Measurements from ENCODE around the gene RIPOR3.

RIPOR3 gene

DNA sequence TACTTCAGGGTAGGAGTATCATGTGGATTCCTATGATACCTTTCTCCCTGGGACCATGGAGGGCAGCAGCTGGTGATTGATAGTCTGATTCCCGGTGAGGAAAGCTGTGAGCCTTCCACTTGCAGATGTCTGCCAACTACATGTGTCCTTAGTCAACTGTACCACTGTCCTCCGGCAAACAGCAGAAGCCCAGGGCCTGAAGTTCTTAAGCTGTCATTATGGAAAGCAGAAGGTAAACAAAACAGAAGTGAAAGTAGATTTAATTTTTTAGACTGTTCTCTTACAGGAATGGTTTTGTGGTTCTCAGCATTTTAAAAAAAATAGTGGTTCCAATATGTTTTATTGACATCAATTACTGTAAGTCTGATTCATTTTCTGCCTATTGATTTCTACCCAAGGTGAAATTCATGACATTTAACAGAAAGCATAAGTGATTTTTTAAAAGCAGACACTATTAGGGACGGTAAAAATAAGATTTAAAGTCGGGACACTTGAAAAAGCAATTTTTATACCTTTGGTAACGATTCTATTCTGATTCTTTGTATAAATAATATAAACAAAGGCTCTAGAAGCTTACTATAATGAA is 144.5 kb downstream of the RIPOR3 start:
- Histone ChIP-seq H2AFZ (ENCODE audit: low read depth, low read length, severe bottlenecking) (no peak overlapping the region), H3K27ac (ENCODE audit: low read depth, low read length) (no peak overlapping the region), H3K9me3 (ENCODE audit: insufficient read depth, low read length) (no peaks in the 10 kb centered on the region), H3K36me3 (ENCODE audit: low read length) (no peaks in the 10 kb centered on the region), H3K9me2 (replicated peaks; ENCODE audit: insufficient read depth, low read length) (no peaks in the 10 kb centered on the region), H3K27me3 (ENCODE audit: low read length) (no peaks in the 10 kb centered on the region), H3K9ac (ENCODE audit: low read length) (no peak overlapping the region), H3F3A (ENCODE audit: insufficient read depth) (no peaks in the 10 kb centered on the region), H4K20me1 (ENCODE audit: low read depth, low read length) (peaks cover 13% of the 10 kb centered on the region; the same call in 1 of the 2 replicates), H3K79me2 (ENCODE audit: insufficient read depth, low read length) (peaks cover 6% of the 10 kb centered on the region; the same call in 1 of the 2 replicates), H3K4me2 (ENCODE audit: low read depth, low read length, poor library complexity, severe bottlenecking) (peak overlapping the region; percentile 20), H3K4me3 (ENCODE audit: insufficient read depth, low read length, poor library complexity, severe bottlenecking) (no peak overlapping the region)
- TF ChIP-seq, protein P1, sequence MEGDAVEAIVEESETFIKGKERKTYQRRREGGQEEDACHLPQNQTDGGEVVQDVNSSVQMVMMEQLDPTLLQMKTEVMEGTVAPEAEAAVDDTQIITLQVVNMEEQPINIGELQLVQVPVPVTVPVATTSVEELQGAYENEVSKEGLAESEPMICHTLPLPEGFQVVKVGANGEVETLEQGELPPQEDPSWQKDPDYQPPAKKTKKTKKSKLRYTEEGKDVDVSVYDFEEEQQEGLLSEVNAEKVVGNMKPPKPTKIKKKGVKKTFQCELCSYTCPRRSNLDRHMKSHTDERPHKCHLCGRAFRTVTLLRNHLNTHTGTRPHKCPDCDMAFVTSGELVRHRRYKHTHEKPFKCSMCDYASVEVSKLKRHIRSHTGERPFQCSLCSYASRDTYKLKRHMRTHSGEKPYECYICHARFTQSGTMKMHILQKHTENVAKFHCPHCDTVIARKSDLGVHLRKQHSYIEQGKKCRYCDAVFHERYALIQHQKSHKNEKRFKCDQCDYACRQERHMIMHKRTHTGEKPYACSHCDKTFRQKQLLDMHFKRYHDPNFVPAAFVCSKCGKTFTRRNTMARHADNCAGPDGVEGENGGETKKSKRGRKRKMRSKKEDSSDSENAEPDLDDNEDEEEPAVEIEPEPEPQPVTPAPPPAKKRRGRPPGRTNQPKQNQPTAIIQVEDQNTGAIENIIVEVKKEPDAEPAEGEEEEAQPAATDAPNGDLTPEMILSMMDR (IDR thresholded peaks at IDR 0.05; ENCODE audit: insufficient read depth, low read length, poor library complexity, severe bottlenecking) = no peak
- TF ChIP-seq EZH2phosphoT487 (conservative IDR thresholded peaks at IDR 0.05; ENCODE audit: low read length) = no peak

DNA sequence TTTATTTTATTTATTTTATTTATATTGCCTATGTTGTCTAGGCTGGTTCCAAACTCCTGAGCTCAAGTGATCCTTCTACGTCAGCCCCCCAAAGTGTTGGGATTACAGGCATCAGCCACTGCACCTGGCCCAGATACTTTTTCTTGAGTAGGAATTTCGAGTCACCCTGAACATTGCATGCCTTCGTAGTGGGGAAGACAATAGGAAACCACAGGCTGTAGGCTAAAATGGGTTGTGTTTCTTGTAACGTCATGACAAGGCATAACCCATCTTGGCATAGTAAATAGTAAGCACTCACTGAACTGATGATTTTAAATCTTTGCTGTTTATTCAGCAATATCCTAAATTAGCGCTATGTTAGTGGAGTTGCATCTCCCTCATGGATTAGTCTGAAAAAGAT is 146.2 kb downstream of the RIPOR3 start:
- no peaks in the 10 kb centered on the region for H3K36me3 ChIP-seq (ENCODE audit: low read length)
- no peak overlapping the region for H2AFZ ChIP-seq (ENCODE audit: low read depth, low read length, severe bottlenecking)
- no peaks in the 10 kb centered on the region for H3K9me2 ChIP-seq (replicated peaks; ENCODE audit: insufficient read depth, low read length)
- H3K9ac ChIP-seq (ENCODE audit: low read length) = no peak overlapping the region
- no peaks in the 10 kb centered on the region for H3F3A ChIP-seq (ENCODE audit: insufficient read depth)
- no peak overlapping the region for H3K27ac ChIP-seq (ENCODE audit: low read depth, low read length)
- H3K4me2 ChIP-seq (ENCODE audit: low read depth, low read length, poor library complexity, severe bottlenecking) = no peak overlapping the region
- peaks cover 15% of the 10 kb centered on the region; the same call in 1 of the 2 replicates for H4K20me1 ChIP-seq (ENCODE audit: low read depth, low read length)
- H3K27me3 ChIP-seq (ENCODE audit: low read length) = no peaks in the 10 kb centered on the region
- H3K9me3 ChIP-seq (ENCODE audit: insufficient read depth, low read length) = no peaks in the 10 kb centered on the region
- TF ChIP-seq EZH2phosphoT487 (conservative IDR thresholded peaks at IDR 0.05; ENCODE audit: low read length) = no peak
- TF ChIP-seq, protein P1 (IDR thresholded peaks at IDR 0.05; ENCODE audit: insufficient read depth, low read length, poor library complexity, severe bottlenecking) = no peak
- H3K4me3 ChIP-seq (ENCODE audit: insufficient read depth, low read length, poor library complexity, severe bottlenecking) = no peak overlapping the region
- peaks cover 6% of the 10 kb centered on the region; the same call in 1 of the 2 replicates for H3K79me2 ChIP-seq (ENCODE audit: insufficient read depth, low read length)

DNA sequence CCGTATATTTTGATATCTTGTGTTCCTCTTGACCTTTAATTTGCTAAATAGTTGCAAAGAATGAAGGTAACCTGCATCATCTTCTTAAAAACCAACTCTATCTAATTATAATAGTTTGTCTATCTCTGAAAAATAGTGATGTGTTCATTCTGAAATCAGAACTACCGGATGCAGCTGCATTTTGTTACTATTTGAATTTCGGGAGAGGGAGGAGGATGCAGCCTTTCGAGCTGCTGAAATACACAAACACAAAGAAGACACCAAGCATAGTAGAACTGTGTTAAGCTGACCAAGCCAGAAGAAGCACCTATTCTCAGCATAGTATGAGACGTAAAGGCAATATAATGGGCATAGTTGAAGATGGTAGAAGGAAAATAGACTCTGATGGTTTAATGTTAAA is 148.0 kb downstream of the RIPOR3 start:
- Histone ChIP-seq H3F3A (ENCODE audit: insufficient read depth) (no peaks in the 10 kb centered on the region), H3K27me3 (ENCODE audit: low read length) (no peaks in the 10 kb centered on the region), H3K9me3 (ENCODE audit: insufficient read depth, low read length) (no peaks in the 10 kb centered on the region), H4K20me1 (ENCODE audit: low read depth, low read length) (peaks cover 15% of the 10 kb centered on the region; the same call in 1 of the 2 replicates), H3K79me2 (ENCODE audit: insufficient read depth, low read length) (peaks cover 6% of the 10 kb centered on the region; the same call in 1 of the 2 replicates), H3K4me3 (ENCODE audit: insufficient read depth, low read length, poor library complexity, severe bottlenecking) (no peak overlapping the region), H2AFZ (ENCODE audit: low read depth, low read length, severe bottlenecking) (no peak overlapping the region), H3K27ac (ENCODE audit: low read depth, low read length) (no peak overlapping the region), H3K9ac (ENCODE audit: low read length) (no peak overlapping the region), H3K9me2 (replicated peaks; ENCODE audit: insufficient read depth, low read length) (no peaks in the 10 kb centered on the region), H3K36me3 (ENCODE audit: low read length) (no peaks in the 10 kb centered on the region), H3K4me2 (ENCODE audit: low read depth, low read length, poor library complexity, severe bottlenecking) (no peak overlapping the region)
- TF ChIP-seq, protein P1 (IDR thresholded peaks at IDR 0.05; ENCODE audit: insufficient read depth, low read length, poor library complexity, severe bottlenecking) = no peak
- no peak for TF ChIP-seq EZH2phosphoT487 (conservative IDR thresholded peaks at IDR 0.05; ENCODE audit: low read length)
